GM23338 (cell line): ENCODE data around the gene SPATA31E1. TPM values are rescaled to one million over a fixed set of nuclear protein-coding genes. Genes with fewer than 3 reads are reported as not detected.
"Not testable (repeated sequence)": the region's sequence is repeated elsewhere in the genome, so short reads cannot be mapped to it uniquely, and the experiment has no call there.

ENCODE experiments used
- ATAC-seq: fragments of 200-7000 bp; cut with Tn5 transposase; 3 replicates; pipeline ENCODE4 v1.9.1; 2020
- DNase-seq: peaks from one replicate; pipeline ENCODE4 v3.0.0-alpha.2; 2015; ENCODE audit warnings: low spot score
- H2AFZ ChIP-seq: fragments of 200-600 bp; sonication (generic); 2 replicates; pipeline ENCODE4 v1.8.0; 2016; ENCODE audit warnings: antibody characterized with exemption, mild to moderate bottlenecking, moderate library complexity
- H3F3A ChIP-seq: fragments of 200-600 bp; sonication (generic); replicated peaks from 2 replicates; pipeline ENCODE4 v1.8.0; 2017; ENCODE audit warnings: antibody characterized with exemption, mixed run types, low read depth
- H3K27ac ChIP-seq: fragments of 200-600 bp; sonication (generic); 2 replicates; pipeline ENCODE4 v1.6.1; 2016; ENCODE audit warnings: low read depth
- H3K27me3 ChIP-seq: fragments of 200-600 bp; sonication (generic); 2 replicates; pipeline ENCODE4 v1.8.0; 2016; ENCODE audit warnings: mild to moderate bottlenecking, mixed run types, moderate library complexity; ENCODE audit not compliant: insufficient read depth
- H3K36me3 ChIP-seq: fragments of 200-600 bp; sonication (generic); 2 replicates; pipeline ENCODE4 v1.8.0; 2016; ENCODE audit warnings: mild to moderate bottlenecking; ENCODE audit not compliant: insufficient read depth
- H3K4me1 ChIP-seq: fragments of 200-600 bp; sonication (generic); 2 replicates; pipeline ENCODE4 v1.8.0; 2016; ENCODE audit warnings: mild to moderate bottlenecking, moderate library complexity; ENCODE audit not compliant: insufficient read depth
- H3K4me2 ChIP-seq: fragments of 200-600 bp; sonication (generic); 2 replicates; pipeline ENCODE4 v1.7.1; 2017; ENCODE audit warnings: mixed run types
- H3K4me3 ChIP-seq: fragments of 200-600 bp; sonication (generic); 2 replicates; pipeline ENCODE4 v1.6.1; 2016; ENCODE audit warnings: mixed run types
- H3K79me2 ChIP-seq: fragments of 200-600 bp; sonication (generic); replicated peaks from 2 replicates; pipeline ENCODE4 v1.8.0; 2017; ENCODE audit warnings: mild to moderate bottlenecking; ENCODE audit not compliant: insufficient read depth
- H3K9me2 ChIP-seq: fragments of 200-600 bp; sonication (generic); 2 replicates; pipeline ENCODE4 v1.8.0; 2017; ENCODE audit not compliant: insufficient read depth
- H4K20me1 ChIP-seq: fragments of 200-600 bp; sonication (generic); replicated peaks from 2 replicates; pipeline ENCODE4 v1.8.0; 2017; ENCODE audit warnings: mild to moderate bottlenecking; ENCODE audit not compliant: insufficient read depth
- H3K27ac Mint-ChIP-seq: 2 replicates; pipeline ENCODE4 v1.8.0; 2020; ENCODE audit warnings: inconsistent platforms, mild to moderate bottlenecking, moderate library complexity, mixed read lengths
- H3K27me3 Mint-ChIP-seq: 3 replicates; pipeline ENCODE4 v1.8.0; 2022; ENCODE audit warnings: low read depth, mild to moderate bottlenecking, moderate library complexity, mixed read lengths, inconsistent platforms; ENCODE audit not compliant: insufficient read depth, poor library complexity
- H3K36me3 Mint-ChIP-seq: 3 replicates; pipeline ENCODE4 v1.8.0; 2021; ENCODE audit warnings: low read depth, mild to moderate bottlenecking, inconsistent platforms, moderate library complexity, mixed read lengths
- H3K4me1 Mint-ChIP-seq: 3 replicates; pipeline ENCODE4 v1.8.0; 2020; ENCODE audit warnings: mild to moderate bottlenecking, inconsistent platforms, mixed read lengths
- H3K4me3 Mint-ChIP-seq: 3 replicates; pipeline ENCODE4 v1.8.0; 2021; ENCODE audit warnings: moderate library complexity, mild to moderate bottlenecking, inconsistent platforms, mixed read lengths
- H3K9me3 Mint-ChIP-seq: 3 replicates; pipeline ENCODE4 v1.8.0; 2020; ENCODE audit warnings: moderate library complexity, mild to moderate bottlenecking, inconsistent platforms, mixed read lengths
- CREB1 ChIP-seq: fragments of 250-450 bp; sonication (Bioruptor Pico); IDR thresholded peaks from 2 replicates; pipeline ENCODE4 v1.5.0; 2020; ENCODE audit warnings: low read depth, mild to moderate bottlenecking, moderate library complexity
- EZH2 ChIP-seq: fragments of 200-600 bp; sonication (generic); IDR thresholded peaks from one replicate; pipeline ENCODE4 v1.8.0; 2017; ENCODE audit warnings: antibody characterized with exemption, mild to moderate bottlenecking, low read depth; ENCODE audit not compliant: unreplicated experiment
- EZH2phosphoT487 ChIP-seq: fragments of 200-600 bp; sonication (generic); IDR thresholded peaks from one replicate; pipeline ENCODE4 v1.8.1; 2018; ENCODE audit warnings: antibody characterized with exemption; ENCODE audit not compliant: unreplicated experiment
- JUNB ChIP-seq: IDR thresholded peaks from one replicate; pipeline ENCODE4 v1.6.1; 2016; ENCODE audit warnings: antibody characterized with exemption; ENCODE audit not compliant: unreplicated experiment
- NANOG ChIP-seq: IDR thresholded peaks from 2 replicates; pipeline ENCODE4 v1.6.1; 2016; ENCODE audit warnings: antibody characterized with exemption, borderline replicate concordance
- POLR2AphosphoS5 ChIP-seq: IDR thresholded peaks from 2 replicates; pipeline ENCODE4 v1.6.1; 2016; ENCODE audit warnings: antibody characterized with exemption, low read depth
- STAT1 ChIP-seq: IDR thresholded peaks from one replicate; pipeline ENCODE4 v1.6.1; 2016; ENCODE audit warnings: antibody characterized with exemption; ENCODE audit not compliant: unreplicated experiment
- ZNF114 ChIP-seq: fragments of 250-450 bp; sonication (Bioruptor Pico); IDR thresholded peaks from 2 replicates; pipeline ENCODE4 v1.5.0; 2020; ENCODE audit warnings: mild to moderate bottlenecking, moderate library complexity
- ZNF331 ChIP-seq: fragments of 250-450 bp; sonication (Bioruptor Pico); IDR thresholded peaks from 2 replicates; pipeline ENCODE4 v1.5.0; 2020; ENCODE audit warnings: low read depth, mild to moderate bottlenecking, moderate library complexity
- polyA plus RNA-seq: library from polyadenylated mRNA; unstranded; fragments of >200 nt; fragmentation: Nextera tagmentation; extraction: Ambion mirVana; gene quantifications from 2 replicates; pipeline ENCODE4 v1.2.1, GENCODE V29; 2016
- total RNA-seq: library from RNA; depleted of rRNA; stranded (reverse); fragments of >200 nt; shearing (Covaris generic); gene quantifications from 2 replicates; pipeline ENCODE4 v1.2.3, GENCODE V29; 2014
- TF ChIP-seq, protein P1 (sequence below): IDR thresholded peaks from 2 replicates; pipeline ENCODE4 v1.6.1; 2016; ENCODE audit warnings: antibody characterized with exemption
- TF ChIP-seq, protein P2 (sequence below): fragments of 250-450 bp; sonication (Bioruptor Pico); IDR thresholded peaks from 2 replicates; pipeline ENCODE4 v1.5.0; 2020; ENCODE audit warnings: mild to moderate bottlenecking, moderate library complexity
- TF ChIP-seq, protein P3 (sequence below), 2 experiments: fragments of 200-600 bp in 1 of 2; sonication (generic) in 1 of 2; conservative IDR thresholded peaks; 2 replicates each; pipeline versions ENCODE4 v1.5.1 to v1.6.1; 2016 to 2017; ENCODE audit warnings: antibody characterized with exemption in 2 of 2, low read depth in 2 of 2, mild to moderate bottlenecking in 2 of 2, moderate library complexity in 1 of 2

The SPATA31E1 gene
- total and polyA plus RNA-seq, 2 experiments from 2014 or later, result 0.05 TPM; not detected in 1

DNA sequence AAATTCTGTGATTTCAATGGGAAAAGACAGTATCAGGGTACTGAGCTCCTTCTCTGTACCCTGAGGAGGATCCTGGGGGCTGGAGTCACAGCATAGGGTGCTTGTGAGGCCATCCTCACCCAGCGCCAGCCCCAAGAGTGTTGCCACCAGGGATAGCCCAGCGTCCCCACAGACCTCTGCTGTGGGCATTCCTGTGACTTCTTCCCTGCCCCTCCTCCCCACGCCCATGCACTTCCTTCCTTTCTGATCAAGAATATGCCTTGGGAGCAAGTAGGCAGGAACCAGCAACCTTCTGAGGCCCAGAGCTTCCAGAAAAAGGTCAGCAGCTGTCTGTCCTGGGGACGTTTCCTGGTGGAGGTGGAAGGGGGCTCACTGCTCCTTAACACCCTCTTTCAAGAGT is 31.5 kb upstream of the SPATA31E1 start:
- not testable (repeated sequence) for H3K36me3 ChIP-seq, H3K4me1 ChIP-seq, H3K27me3 ChIP-seq, H3F3A ChIP-seq, DNase-seq, H4K20me1 ChIP-seq, H3K9me3 Mint-ChIP-seq, H3K4me3 Mint-ChIP-seq, H3K4me2 ChIP-seq, H3K9me2 ChIP-seq, H3K4me1 Mint-ChIP-seq, H3K27ac ChIP-seq, ATAC-seq, H3K27me3 Mint-ChIP-seq, H3K4me3 ChIP-seq, H3K36me3 Mint-ChIP-seq, H3K79me2 ChIP-seq, H3K27ac Mint-ChIP-seq, H2AFZ ChIP-seq

DNA sequence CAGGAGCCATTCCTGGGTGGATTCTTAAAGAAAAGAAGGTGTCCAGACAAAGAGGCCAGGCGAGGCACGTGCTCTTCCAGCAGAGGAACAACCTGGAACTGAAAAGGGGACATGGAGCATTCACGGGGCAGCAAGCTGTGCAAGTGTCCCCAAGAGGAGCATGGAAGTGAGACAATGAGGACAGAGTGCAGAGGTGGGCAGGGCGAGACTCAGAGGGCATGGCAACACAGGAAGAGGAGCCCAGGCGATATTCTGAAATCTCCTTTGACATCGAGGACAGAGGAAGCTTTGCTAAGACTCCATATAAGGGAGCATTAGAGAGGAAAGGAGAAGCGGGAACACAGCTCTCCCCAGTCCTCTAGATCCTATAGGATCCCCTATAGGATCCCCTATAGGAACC is 29.4 kb upstream of the SPATA31E1 start:
- Histone ChIP-seq H3K79me2 (no peaks in the 10 kb centered on the region), H3K27me3 (no peaks in the 10 kb centered on the region), H3K4me2 (no peak overlapping the region), H3F3A (no peaks in the 10 kb centered on the region), H3K27ac (no peak overlapping the region), H2AFZ (no peak overlapping the region), H3K4me1 (no peaks in the 10 kb centered on the region), H4K20me1 (no peaks in the 10 kb centered on the region), H3K4me3 (no peak overlapping the region), H3K36me3 (no peaks in the 10 kb centered on the region), H3K9me2 (no peaks in the 10 kb centered on the region)
- peaks cover 8% of the 10 kb centered on the region; the same call in 1 of the 3 replicates for H3K36me3 Mint-ChIP-seq
- peaks cover 3% of the 10 kb centered on the region for H3K27me3 Mint-ChIP-seq
- no peak overlapping the region for H3K4me3 Mint-ChIP-seq
- H3K9me3 Mint-ChIP-seq, result peaks cover 17% of the 10 kb centered on the region
- H3K27ac Mint-ChIP-seq, result no peak overlapping the region
- no peak for ATAC-seq
- peaks cover 8% of the 10 kb centered on the region; the same call in 2 of the 3 replicates for H3K4me1 Mint-ChIP-seq
- no peak for DNase-seq
- TF ChIP-seq ZNF114 (no peak), JUNB (no peak), EZH2phosphoT487 (no peak), STAT1 (no peak), EZH2 (no peak), ZNF331 (CRISPR knock-in tag) (no peak), NANOG (no peak), POLR2AphosphoS5 (no peak), CREB1 (CRISPR knock-in tag) (no peak)
- TF ChIP-seq, protein P1, sequence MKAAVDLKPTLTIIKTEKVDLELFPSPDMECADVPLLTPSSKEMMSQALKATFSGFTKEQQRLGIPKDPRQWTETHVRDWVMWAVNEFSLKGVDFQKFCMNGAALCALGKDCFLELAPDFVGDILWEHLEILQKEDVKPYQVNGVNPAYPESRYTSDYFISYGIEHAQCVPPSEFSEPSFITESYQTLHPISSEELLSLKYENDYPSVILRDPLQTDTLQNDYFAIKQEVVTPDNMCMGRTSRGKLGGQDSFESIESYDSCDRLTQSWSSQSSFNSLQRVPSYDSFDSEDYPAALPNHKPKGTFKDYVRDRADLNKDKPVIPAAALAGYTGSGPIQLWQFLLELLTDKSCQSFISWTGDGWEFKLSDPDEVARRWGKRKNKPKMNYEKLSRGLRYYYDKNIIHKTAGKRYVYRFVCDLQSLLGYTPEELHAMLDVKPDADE, result no peak
- TF ChIP-seq, protein P2, sequence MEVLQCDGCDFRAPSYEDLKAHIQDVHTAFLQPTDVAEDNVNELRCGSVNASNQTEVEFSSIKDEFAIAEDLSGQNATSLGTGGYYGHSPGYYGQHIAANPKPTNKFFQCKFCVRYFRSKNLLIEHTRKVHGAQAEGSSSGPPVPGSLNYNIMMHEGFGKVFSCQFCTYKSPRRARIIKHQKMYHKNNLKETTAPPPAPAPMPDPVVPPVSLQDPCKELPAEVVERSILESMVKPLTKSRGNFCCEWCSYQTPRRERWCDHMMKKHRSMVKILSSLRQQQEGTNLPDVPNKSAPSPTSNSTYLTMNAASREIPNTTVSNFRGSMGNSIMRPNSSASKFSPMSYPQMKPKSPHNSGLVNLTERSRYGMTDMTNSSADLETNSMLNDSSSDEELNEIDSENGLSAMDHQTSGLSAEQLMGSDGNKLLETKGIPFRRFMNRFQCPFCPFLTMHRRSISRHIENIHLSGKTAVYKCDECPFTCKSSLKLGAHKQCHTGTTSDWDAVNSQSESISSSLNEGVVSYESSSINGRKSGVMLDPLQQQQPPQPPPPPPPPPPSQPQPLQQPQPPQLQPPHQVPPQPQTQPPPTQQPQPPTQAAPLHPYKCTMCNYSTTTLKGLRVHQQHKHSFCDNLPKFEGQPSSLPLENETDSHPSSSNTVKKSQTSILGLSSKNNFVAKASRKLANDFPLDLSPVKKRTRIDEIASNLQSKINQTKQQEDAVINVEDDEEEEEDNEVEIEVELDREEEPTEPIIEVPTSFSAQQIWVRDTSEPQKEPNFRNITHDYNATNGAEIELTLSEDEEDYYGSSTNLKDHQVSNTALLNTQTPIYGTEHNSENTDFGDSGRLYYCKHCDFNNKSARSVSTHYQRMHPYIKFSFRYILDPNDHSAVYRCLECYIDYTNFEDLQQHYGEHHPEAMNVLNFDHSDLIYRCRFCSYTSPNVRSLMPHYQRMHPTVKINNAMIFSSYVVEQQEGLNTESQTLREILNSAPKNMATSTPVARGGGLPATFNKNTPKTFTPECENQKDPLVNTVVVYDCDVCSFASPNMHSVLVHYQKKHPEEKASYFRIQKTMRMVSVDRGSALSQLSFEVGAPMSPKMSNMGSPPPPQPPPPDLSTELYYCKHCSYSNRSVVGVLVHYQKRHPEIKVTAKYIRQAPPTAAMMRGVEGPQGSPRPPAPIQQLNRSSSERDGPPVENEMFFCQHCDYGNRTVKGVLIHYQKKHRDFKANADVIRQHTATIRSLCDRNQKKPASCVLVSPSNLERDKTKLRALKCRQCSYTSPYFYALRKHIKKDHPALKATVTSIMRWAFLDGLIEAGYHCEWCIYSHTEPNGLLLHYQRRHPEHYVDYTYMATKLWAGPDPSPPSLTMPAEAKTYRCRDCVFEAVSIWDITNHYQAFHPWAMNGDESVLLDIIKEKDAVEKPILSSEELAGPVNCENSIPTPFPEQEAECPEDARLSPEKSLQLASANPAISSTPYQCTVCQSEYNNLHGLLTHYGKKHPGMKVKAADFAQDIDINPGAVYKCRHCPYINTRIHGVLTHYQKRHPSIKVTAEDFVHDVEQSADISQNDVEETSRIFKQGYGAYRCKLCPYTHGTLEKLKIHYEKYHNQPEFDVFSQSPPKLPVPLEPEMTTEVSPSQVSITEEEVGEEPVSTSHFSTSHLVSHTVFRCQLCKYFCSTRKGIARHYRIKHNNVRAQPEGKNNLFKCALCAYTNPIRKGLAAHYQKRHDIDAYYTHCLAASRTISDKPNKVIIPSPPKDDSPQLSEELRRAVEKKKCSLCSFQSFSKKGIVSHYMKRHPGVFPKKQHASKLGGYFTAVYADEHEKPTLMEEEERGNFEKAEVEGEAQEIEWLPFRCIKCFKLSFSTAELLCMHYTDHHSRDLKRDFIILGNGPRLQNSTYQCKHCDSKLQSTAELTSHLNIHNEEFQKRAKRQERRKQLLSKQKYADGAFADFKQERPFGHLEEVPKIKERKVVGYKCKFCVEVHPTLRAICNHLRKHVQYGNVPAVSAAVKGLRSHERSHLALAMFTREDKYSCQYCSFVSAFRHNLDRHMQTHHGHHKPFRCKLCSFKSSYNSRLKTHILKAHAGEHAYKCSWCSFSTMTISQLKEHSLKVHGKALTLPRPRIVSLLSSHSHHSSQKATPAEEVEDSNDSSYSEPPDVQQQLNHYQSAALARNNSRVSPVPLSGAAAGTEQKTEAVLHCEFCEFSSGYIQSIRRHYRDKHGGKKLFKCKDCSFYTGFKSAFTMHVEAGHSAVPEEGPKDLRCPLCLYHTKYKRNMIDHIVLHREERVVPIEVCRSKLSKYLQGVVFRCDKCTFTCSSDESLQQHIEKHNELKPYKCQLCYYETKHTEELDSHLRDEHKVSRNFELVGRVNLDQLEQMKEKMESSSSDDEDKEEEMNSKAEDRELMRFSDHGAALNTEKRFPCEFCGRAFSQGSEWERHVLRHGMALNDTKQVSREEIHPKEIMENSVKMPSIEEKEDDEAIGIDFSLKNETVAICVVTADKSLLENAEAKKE (CRISPR knock-in tag), result no peak
- TF ChIP-seq, protein P3, sequence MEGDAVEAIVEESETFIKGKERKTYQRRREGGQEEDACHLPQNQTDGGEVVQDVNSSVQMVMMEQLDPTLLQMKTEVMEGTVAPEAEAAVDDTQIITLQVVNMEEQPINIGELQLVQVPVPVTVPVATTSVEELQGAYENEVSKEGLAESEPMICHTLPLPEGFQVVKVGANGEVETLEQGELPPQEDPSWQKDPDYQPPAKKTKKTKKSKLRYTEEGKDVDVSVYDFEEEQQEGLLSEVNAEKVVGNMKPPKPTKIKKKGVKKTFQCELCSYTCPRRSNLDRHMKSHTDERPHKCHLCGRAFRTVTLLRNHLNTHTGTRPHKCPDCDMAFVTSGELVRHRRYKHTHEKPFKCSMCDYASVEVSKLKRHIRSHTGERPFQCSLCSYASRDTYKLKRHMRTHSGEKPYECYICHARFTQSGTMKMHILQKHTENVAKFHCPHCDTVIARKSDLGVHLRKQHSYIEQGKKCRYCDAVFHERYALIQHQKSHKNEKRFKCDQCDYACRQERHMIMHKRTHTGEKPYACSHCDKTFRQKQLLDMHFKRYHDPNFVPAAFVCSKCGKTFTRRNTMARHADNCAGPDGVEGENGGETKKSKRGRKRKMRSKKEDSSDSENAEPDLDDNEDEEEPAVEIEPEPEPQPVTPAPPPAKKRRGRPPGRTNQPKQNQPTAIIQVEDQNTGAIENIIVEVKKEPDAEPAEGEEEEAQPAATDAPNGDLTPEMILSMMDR (conservative IDR thresholded peaks at IDR 0.05; ENCODE audit: low read depth in 2 of 2), result no peak
